NT2/D1 (cell line): Measurements from ENCODE around the gene ZNF878.

Source experiments
- DNase-seq: peaks from one replicate; pipeline ENCODE4 v3.0.0-alpha.2; 2011; ENCODE audit warnings: low read depth, low spot score
- H3K27me3 ChIP-seq: 2 replicates; pipeline ENCODE4 v1.6.0; 2011; ENCODE audit warnings: mild to moderate bottlenecking; ENCODE audit not compliant: insufficient read length, insufficient read depth
- H3K36me3 ChIP-seq: 2 replicates; pipeline ENCODE4 v1.6.1; 2011; ENCODE audit warnings: mild to moderate bottlenecking, low read length, mixed read lengths; ENCODE audit not compliant: insufficient read depth, insufficient read length
- H3K4me1 ChIP-seq: 2 replicates; pipeline ENCODE4 v1.5.1; 2011; ENCODE audit not compliant: insufficient read depth, insufficient read length
- H3K4me3 ChIP-seq: 2 replicates; pipeline ENCODE4 v1.5.1; 2011; ENCODE audit warnings: low read depth; ENCODE audit not compliant: insufficient read length
- H3K9ac ChIP-seq: 2 replicates; pipeline ENCODE4 v1.6.0; 2011; ENCODE audit warnings: low read depth; ENCODE audit not compliant: insufficient read length
- H3K9me3 ChIP-seq: 2 replicates; pipeline ENCODE4 v1.5.1; 2011; ENCODE audit warnings: mild to moderate bottlenecking, low read length; ENCODE audit not compliant: insufficient read depth
- SUZ12 ChIP-seq: IDR thresholded peaks from 2 replicates; pipeline ENCODE4 v1.6.1; 2011; ENCODE audit not compliant: insufficient read length, insufficient read depth; ENCODE audit errors: extremely low read depth
- YY1 ChIP-seq: IDR thresholded peaks from 2 replicates; pipeline ENCODE4 v1.6.1; 2011; ENCODE audit not compliant: insufficient read length, insufficient read depth
- ZNF274 ChIP-seq: IDR thresholded peaks from 2 replicates; pipeline ENCODE4 v1.6.1; 2011; ENCODE audit warnings: mild to moderate bottlenecking, low read depth, low read length

Gene ZNF878

GRCh38 chr19:12034198-12034597 lies 18.6 kb downstream of the ZNF878 start:
- Histone ChIP-seq H3K36me3 (peaks cover 11% of the 10 kb centered on the region), H3K27me3 (no peaks in the 10 kb centered on the region), H3K9ac (no peak overlapping the region), H3K4me3 (no peak overlapping the region), H3K4me1 (no peaks in the 10 kb centered on the region), H3K9me3 (no peaks in the 10 kb centered on the region)
- DNase-seq = no peak
- no peak for TF ChIP-seq YY1
- no peak for TF ChIP-seq ZNF274
- TF ChIP-seq SUZ12 = no peak

- Histone ChIP-seq H3K9ac (no peak overlapping the region), H3K27me3 (no peaks in the 10 kb centered on the region), H3K4me1 (no peaks in the 10 kb centered on the region), H3K9me3 (peaks cover 87% of the 10 kb centered on the region), H3K36me3 (peaks cover 53% of the 10 kb centered on the region), H3K4me3 (no peak overlapping the region)
- DNase-seq = peak; percentile 8
- TF ChIP-seq ZNF274 = 0 out of 2 replicates have a peak, but pooled peaks have one; percentile 24
- TF ChIP-seq YY1 = no peak
- no peak for TF ChIP-seq SUZ12
Observed at GRCh38 chr19:12015753-12016116, 37.0 kb downstream of the ZNF878 start.

- Histone ChIP-seq H3K27me3 (no peaks in the 10 kb centered on the region), H3K9me3 (peaks cover 87% of the 10 kb centered on the region), H3K36me3 (peaks cover 53% of the 10 kb centered on the region), H3K4me1 (no peaks in the 10 kb centered on the region), H3K9ac (no peak overlapping the region), H3K4me3 (no peak overlapping the region)
- TF ChIP-seq ZNF274 (peak; percentile 83), YY1 (no peak)
- no peak for DNase-seq
Observed at GRCh38 chr19:12015015-12015752, 37.6 kb downstream of the ZNF878 start.

- no peaks in the 10 kb centered on the region for H3K4me1 ChIP-seq
- no peak overlapping the region for H3K4me3 ChIP-seq
- no peak for DNase-seq
- TF ChIP-seq SUZ12 = no peak
- no peak for TF ChIP-seq ZNF274
- TF ChIP-seq YY1 = no peak
- H3K9ac ChIP-seq = no peak overlapping the region
- H3K27me3 ChIP-seq = no peaks in the 10 kb centered on the region
- no peaks in the 10 kb centered on the region for H3K9me3 ChIP-seq
- peaks cover 40% of the 10 kb centered on the region for H3K36me3 ChIP-seq
Observed at GRCh38 chr19:12000152-12000981, 52.4 kb downstream of the ZNF878 start.

- Histone ChIP-seq H3K36me3 (peaks cover 25% of the 10 kb centered on the region), H3K4me3 (no peak overlapping the region), H3K27me3 (no peaks in the 10 kb centered on the region), H3K4me1 (no peaks in the 10 kb centered on the region), H3K9ac (no peak overlapping the region), H3K9me3 (no peaks in the 10 kb centered on the region)
- DNase-seq = peak; percentile 6
- TF ChIP-seq ZNF274 (no peak), SUZ12 (no peak), YY1 (no peak)
Observed at GRCh38 chr19:11995174-11995573, 57.6 kb downstream of the ZNF878 start.
